Right ventricle myocardium superior (tissue), 1 donor: ENCODE measurements around the gene IKZF2. TPM values are rescaled to one million over a fixed set of nuclear protein-coding genes. Genes with fewer than 3 reads are reported as not detected.
A peak's percentile ranks its signal among the peaks of the same experiment; 100 is the strongest.

ENCODE experiments used
- ATAC-seq: fragments of 200-7000 bp; cut with Tn5 transposase; one replicate; pipeline ENCODE4 v1.9.1; 2020; ENCODE audit warnings: mild to moderate bottlenecking; ENCODE audit not compliant: poor library complexity
- DNase-seq: peaks from one replicate; pipeline ENCODE4 v3.0.0-alpha.2; 2020
- intact Hi-C: fragments of 100-400 bp; cut with DNase I; formaldehyde crosslinking; loops from one replicate; pipeline ENCODE4 v1.11.2; 2022
- total RNA-seq: library from RNA; stranded (reverse); fragmentation: NEBNext Ultra II Directional; extraction: Animal tissue kit (Norgen Biotek cat#: 25700); gene quantifications from one replicate; pipeline ENCODE4 v1.2.1, GENCODE V29; 2021
- donor health status: DM: no; HTN: yes; CAD: no; lungs with severe emphysema.

The IKZF2 gene
- total RNA-seq, 1 donor from 2014 or later = 4.3 TPM

- DNase-seq = no peak
- intact Hi-C loops = no loop called here
- no peak for ATAC-seq
These were observed 134.4 kb downstream of the IKZF2 start for GRCh38 chr2:213016984-213017351.

- ATAC-seq = no peak
These were observed 135.0 kb downstream of the IKZF2 start for GRCh38 chr2:213016166-213016983.

GRCh38 chr2:213015387-213016165, 135.8 kb downstream of the IKZF2 start:
- intact Hi-C loops = no loop called here
- no peak for ATAC-seq

More at GRCh38 chr2:213016166-213016983, 135.0 kb downstream of the IKZF2 start:
- DNase-seq = no peak
- intact Hi-C loops = no loop called here

GRCh38 chr2:213013979-213014378, 137.4 kb downstream of the IKZF2 start:
- DNase-seq (no peak), ATAC-seq (no peak)
- intact Hi-C loops = no loop called here

More at GRCh38 chr2:213015387-213016165, 135.8 kb downstream of the IKZF2 start:
- DNase-seq = no peak

GRCh38 chr2:213011505-213011904, 139.9 kb downstream of the IKZF2 start:
- DNase-seq (no peak), ATAC-seq (no peak)
- intact Hi-C loops = no loop called here

- intact Hi-C loops = no loop called here
- ATAC-seq = no peak
- no peak for DNase-seq
These were observed 141.2 kb downstream of the IKZF2 start for GRCh38 chr2:213010106-213010779.

GRCh38 chr2:213007290-213007838, 144.0 kb downstream of the IKZF2 start:
- DNase-seq (no peak), ATAC-seq (no peak)
- intact Hi-C loops = no loop called here

- intact Hi-C loops = no loop called here
- ATAC-seq = no peak
These were observed 147.1 kb downstream of the IKZF2 start for GRCh38 chr2:213004197-213004821.

GRCh38 chr2:213002383-213002782, 149.0 kb downstream of the IKZF2 start:
- intact Hi-C loops = no loop called here
- ATAC-seq (peak; percentile 45), DNase-seq (no peak)

More at GRCh38 chr2:213004197-213004821, 147.1 kb downstream of the IKZF2 start:
- no peak for DNase-seq

GRCh38 chr2:213001297-213001910, 150.0 kb downstream of the IKZF2 start:
- intact Hi-C loops = no loop called here
- peak; percentile 48 for ATAC-seq
- DNase-seq = no peak

- no peak for ATAC-seq
- DNase-seq = no peak
- intact Hi-C loops = no loop called here
These were observed 152.6 kb downstream of the IKZF2 start for GRCh38 chr2:212998626-212999359.

GRCh38 chr2:212997526-212998020, 153.8 kb downstream of the IKZF2 start:
- intact Hi-C loops = no loop called here
- ATAC-seq (no peak), DNase-seq (no peak)

GRCh38 chr2:212995920-212996319, 155.5 kb downstream of the IKZF2 start:
- intact Hi-C loops = no loop called here
- ATAC-seq = no peak

GRCh38 chr2:212994976-212995375, 156.4 kb downstream of the IKZF2 start:
- ATAC-seq = no peak
- intact Hi-C loops = no loop called here
- no peak for DNase-seq

More at GRCh38 chr2:212995920-212996319, 155.5 kb downstream of the IKZF2 start:
- DNase-seq = no peak

- DNase-seq = no peak
- no peak for ATAC-seq
- intact Hi-C loops = no loop called here
These were observed 160.3 kb downstream of the IKZF2 start for GRCh38 chr2:212991120-212991519.

- intact Hi-C loops = no loop called here
- DNase-seq = no peak
- no peak for ATAC-seq
These were observed 160.7 kb downstream of the IKZF2 start for GRCh38 chr2:212990697-212991096.

- no peak for DNase-seq
- intact Hi-C loops = no loop called here
- no peak for ATAC-seq
These were observed 163.9 kb downstream of the IKZF2 start for GRCh38 chr2:212987492-212987891.
